K562 (cell line): ENCODE results near the gene DYNC2I2. TPM values are rescaled to one million over a fixed set of nuclear protein-coding genes. Genes with fewer than 3 reads are reported as not detected.

ENCODE experiments used
- ATAC-seq: fragments of 200-7000 bp; cut with Tn5 transposase; 3 replicates; pipeline ENCODE4 v1.9.1; 2020; ENCODE audit warnings: moderate library complexity
- BruUV-seq: library from RNA; stranded (reverse); fragments of 400-500 nt; replicated peaks from 2 replicates; lab custom pipeline; 2021; lab: Mats Ljungman, UMichigan
- CTCF ChIA-PET: fragments of 300-600 bp; formaldehyde crosslinking; extraction: SDS; loops from one replicate; lab custom pipeline; 2021; ENCODE audit warnings: low intra/inter-chr PET ratio; lab: Yijun Ruan, JAX
- POLR2A ChIA-PET: fragments of 300-600, 350-650 bp; sonication (Branson Sonifier 250); formaldehyde crosslinking; extraction: SDS; loops from one replicate; lab custom pipeline; 2021; ENCODE audit warnings: antibody characterized with exemption, inconsistent platforms; lab: Yijun Ruan, JAX
- DNase-seq, 4 experiments: peaks; one replicate each; pipeline versions ENCODE4 v3.0.0 to v3.0.0-alpha.2; 2011 to 2018; ENCODE audit warnings: low spot score in 3 of 4, mixed read lengths in 3 of 4; ENCODE audit errors: extremely low read depth in 1 of 4
- FAIRE-seq: peaks from 2 replicates; lab custom pipeline; 2011; peaks lifted over from hg19 to GRCh38; lab: Jason Lieb, UNC
- H2AFZ ChIP-seq: 2 replicates; pipeline ENCODE4 v1.6.0; 2011; ENCODE audit warnings: low read depth, low read length, control low read depth, inconsistent platforms
- H3K27ac ChIP-seq: fragments of 200-600 bp; 3 replicates; pipeline ENCODE4 v1.8.0; 2011; ENCODE audit warnings: low read depth, mild to moderate bottlenecking, control low read depth, inconsistent platforms, low read length, moderate library complexity, mixed read lengths; ENCODE audit errors: extremely low read depth
- H3K27me3 ChIP-seq, 2 experiments: fragments of 300-600 bp in 1 of 2; 2 replicates in 1 of 2; 3 replicates in 1 of 2; pipeline versions ENCODE4 v1.6.0 to v1.8.0; 2011; ENCODE audit warnings: inconsistent platforms in 2 of 2, low read length in 2 of 2, mild to moderate bottlenecking in 1 of 2, mixed read lengths in 1 of 2, moderate library complexity in 1 of 2; ENCODE audit not compliant: control insufficient read depth in 2 of 2, insufficient read depth in 2 of 2
- H3K36me3 ChIP-seq: fragments of 300-600 bp; 3 replicates; pipeline ENCODE4 v1.8.0; 2011; ENCODE audit warnings: mild to moderate bottlenecking, low read length, inconsistent platforms; ENCODE audit not compliant: control insufficient read depth, insufficient read depth
- H3K4me1 ChIP-seq, 2 experiments: fragments of 200-600 bp in 1 of 2; replicated peaks in 1 of 2; 2 replicates in 1 of 2; 3 replicates in 1 of 2; pipeline versions ENCODE4 v1.5.1 to v1.8.0; 2011; ENCODE audit warnings: inconsistent platforms in 2 of 2, low read length in 2 of 2, mild to moderate bottlenecking in 1 of 2, mixed read lengths in 1 of 2, moderate library complexity in 1 of 2; ENCODE audit not compliant: control insufficient read depth in 2 of 2, insufficient read depth in 2 of 2
- H3K4me2 ChIP-seq: 2 replicates; pipeline ENCODE4 v1.6.1; 2011; ENCODE audit warnings: low read length, control low read depth, inconsistent platforms, mixed read lengths; ENCODE audit not compliant: insufficient read depth
- H3K4me3 ChIP-seq: fragments of 200-600 bp; sonication (generic), shearing (Covaris generic); 2 replicates; pipeline ENCODE4 v1.5.1; 2016; ENCODE audit warnings: control low read depth, inconsistent platforms
- H3K79me2 ChIP-seq: fragments of 200-600 bp; 3 replicates; pipeline ENCODE4 v1.8.0; 2011; ENCODE audit warnings: low read length, inconsistent platforms; ENCODE audit not compliant: control insufficient read depth, insufficient read depth
- H3K9ac ChIP-seq, 2 experiments: 2 replicates each; pipeline versions ENCODE4 v1.6.0 to v1.6.1; 2011; ENCODE audit warnings: low read depth in 2 of 2, low read length in 2 of 2, control low read depth in 1 of 2, inconsistent platforms in 1 of 2, mild to moderate bottlenecking in 1 of 2, mixed read lengths in 1 of 2; ENCODE audit not compliant: insufficient read depth in 1 of 2
- H3K9me1 ChIP-seq: one replicate; pipeline ENCODE4 v1.6.0; 2011; ENCODE audit warnings: inconsistent platforms, mild to moderate bottlenecking, low read length, moderate library complexity; ENCODE audit not compliant: control insufficient read depth, insufficient read depth
- H3K9me3 ChIP-seq: replicated peaks from 2 replicates; pipeline ENCODE4 v1.5.1; 2011; ENCODE audit warnings: low read depth, low read length, inconsistent platforms; ENCODE audit not compliant: control insufficient read depth, insufficient read depth
- H4K20me1 ChIP-seq: replicated peaks from 2 replicates; pipeline ENCODE4 v1.6.1; 2011; ENCODE audit warnings: low read length, inconsistent platforms, mixed read lengths; ENCODE audit not compliant: control insufficient read depth, insufficient read depth
- BHLHE40 ChIP-seq: IDR thresholded peaks from 2 replicates; pipeline ENCODE4 v1.6.1; 2011; ENCODE audit warnings: low read length, improper control_type of control experiment
- CAMTA2 ChIP-seq: fragments of 250-450 bp; sonication (Bioruptor Pico); conservative IDR thresholded peaks from 2 replicates; pipeline ENCODE4 v1.5.1; 2022
- KAT2B ChIP-seq: IDR thresholded peaks from one replicate; pipeline ENCODE4 v1.6.1; 2012; ENCODE audit warnings: low read depth, mild to moderate bottlenecking, control low read depth, inconsistent platforms, low read length, moderate library complexity
- PRMT5 ChIP-seq: sonication (generic); formaldehyde crosslinking; IDR thresholded peaks from 2 replicates; pipeline ENCODE4 v1.5.0; 2020; ENCODE audit warnings: missing genetic modification reagents
- SMARCB1 ChIP-seq: IDR thresholded peaks from 2 replicates; pipeline ENCODE4 v1.6.1; 2011; ENCODE audit warnings: improper control_type of control experiment, low read depth; ENCODE audit not compliant: insufficient read length
- ZNF217 ChIP-seq: sonication (generic); formaldehyde crosslinking; IDR thresholded peaks from 2 replicates; pipeline ENCODE4 v1.8.0; 2022; ENCODE audit warnings: mild to moderate bottlenecking, missing genetic modification reagents
- ZNF263 ChIP-seq: sonication (generic); formaldehyde crosslinking; IDR thresholded peaks from 2 replicates; pipeline ENCODE4 v1.8.0; 2022; ENCODE audit warnings: mild to moderate bottlenecking, missing genetic modification reagents, borderline replicate concordance
- WGBS: fragments of 100-300 bp; shearing (Covaris generic); methylation state at CpG from one replicate; pipeline ENCODE4 v1.1.6; 2016; ENCODE audit warnings: low coverage, mixed read lengths; ENCODE audit not compliant: insufficient coverage; ENCODE audit errors: missing lambda C conversion rate; 5-methylcytosine and 5-hydroxymethylcytosine counted together
- in situ Hi-C: fragments of 300-500 bp; cut with MboI; formaldehyde crosslinking; loops from 4 replicates; pipeline ENCODE4 v1.15.0; 2018; ENCODE audit warnings: inconsistent platforms, mixed read lengths
- intact Hi-C: fragments of 100-400 bp; cut with micrococcal nuclease; formaldehyde crosslinking; loops from 2 replicates; pipeline ENCODE4 v1.14.2; 2022
- polyA plus RNA-seq, 8 experiments: library from polyadenylated mRNA; depleted of rRNA in 4 of 8; stranded (reverse) in 5 of 8; unstranded in 3 of 8; fragments of >200 nt; fragmentation: Nextera tagmentation in 2 of 8; fragmentation: Illumina TruSeq in 1 of 8; extraction: Ambion mirVana in 2 of 8; extraction: Trizol in 1 of 8; gene quantifications; 2 replicates each; pipeline versions ENCODE4 v1.2.1 to v1.2.3, GENCODE V29; 2011 to 2014; ENCODE audit warnings: inconsistent platforms in 1 of 8, missing spikeins in 1 of 8
- total RNA-seq, 7 experiments: library from RNA; depleted of rRNA in 6 of 7; stranded (reverse); fragments of >200 nt in 6 of 7; fragmentation: Illumina TruSeq in 2 of 7; extraction: Trizol in 2 of 7; gene quantifications; 2 replicates each; pipeline versions ENCODE4 v1.2.1 to v1.2.3, GENCODE V29; 2011 to 2021; ENCODE audit warnings: low replicate concordance in 1 of 7
- TF ChIP-seq, protein P1 (sequence below): fragments of 250-450 bp; sonication (Bioruptor Pico); IDR thresholded peaks from 2 replicates; pipeline ENCODE4 v1.5.0; 2020; ENCODE audit warnings: mild to moderate bottlenecking, borderline replicate concordance
- TF ChIP-seq, protein P2 (sequence below): IDR thresholded peaks from 3 replicates; pipeline ENCODE4 v1.6.1; 2011; ENCODE audit warnings: borderline replicate concordance, mild to moderate bottlenecking, moderate library complexity; ENCODE audit not compliant: insufficient read length; ENCODE audit errors: extremely low read depth
- TF ChIP-seq, protein P3 (sequence below), 3 experiments: IDR thresholded peaks in 2 of 3; conservative IDR thresholded peaks in 1 of 3; 2 replicates each; pipeline ENCODE4 v1.5.1; 2011 to 2012; ENCODE audit warnings: low read length in 3 of 3, mild to moderate bottlenecking in 3 of 3, control low read depth in 2 of 3, improper control_type of control experiment in 1 of 3, inconsistent platforms in 1 of 3, low read depth in 1 of 3, mixed read lengths in 1 of 3, moderate library complexity in 1 of 3; ENCODE audit not compliant: insufficient read depth in 2 of 3

DYNC2I2 gene
- total and polyA plus RNA-seq, 9 of the 15 experiments (the other 6 are each of a cell fraction or from before 2014, with no cell fraction given): 1.5 to 249 (median 70.0) TPM

DNA sequence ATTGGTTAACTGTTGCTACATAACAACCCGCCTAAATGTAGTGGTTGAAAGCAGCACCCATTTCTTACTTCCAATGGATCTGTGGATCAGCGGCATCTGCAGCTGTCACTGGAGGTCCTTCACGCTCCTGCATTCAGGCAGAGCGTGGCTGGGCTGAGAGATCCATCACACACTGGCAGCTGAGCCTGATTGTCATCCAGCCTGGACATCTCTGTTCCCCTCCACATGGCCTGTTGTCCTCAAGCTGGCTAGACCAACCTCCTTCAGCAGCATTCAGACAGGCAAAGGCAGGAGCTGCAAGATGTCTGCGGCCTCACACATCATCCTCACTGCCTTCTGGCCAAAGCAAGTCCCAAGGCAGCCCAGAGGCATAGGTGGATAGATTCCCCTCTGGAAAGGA lies 36.9 kb downstream of the DYNC2I2 start:
- H3K9me3 ChIP-seq: no peaks in the 10 kb centered on the region
- H3K27me3 ChIP-seq: no peaks in the 10 kb centered on the region
- H3K9ac ChIP-seq: no peak overlapping the region
- H3K9me1 ChIP-seq: no peaks in the 10 kb centered on the region
- FAIRE-seq: no peak
- POLR2A ChIA-PET: interaction anchor here (0.8 kb wide), 1 partner anchor 1138 kb away, joined by 3 read pairs; no protein-coding TSS in a partner anchor
- no peaks in the 10 kb centered on the region for H3K79me2 ChIP-seq
- ATAC-seq: no peak
- H3K27ac ChIP-seq: no peak overlapping the region
- 0 out of 5 replicates have a peak, but pooled peaks cover 0 to 3% of the 10 kb centered on the region in 2 experiments for H3K4me1 ChIP-seq
- H3K4me2 ChIP-seq: no peak overlapping the region
- CTCF ChIA-PET: no interaction called here
- no TSS peak for BruUV-seq
- in situ Hi-C loops: no loop called here
- H3K4me3 ChIP-seq: no peak overlapping the region
- DNase-seq: no peak
- H3K36me3 ChIP-seq: no peaks in the 10 kb centered on the region
- H4K20me1 ChIP-seq: no peaks in the 10 kb centered on the region
- no peak overlapping the region for H2AFZ ChIP-seq
- 33% methylated on average over 5 of the region's 5 CpGs for WGBS
- intact Hi-C loops: loop anchor here (10.0 kb wide), 2 partner anchors 115 to 205 kb away; partner anchors contain the start of gene GLE1
- TF ChIP-seq BHLHE40 (no peak), ZNF263 (no peak), CAMTA2 (CRISPR knock-in tag) (no peak), SMARCB1 (no peak), KAT2B (no peak), PRMT5 (CRISPR knock-in tag) (no peak), ZNF217 (CRISPR knock-in tag) (no peak)
- TF ChIP-seq, protein P1, sequence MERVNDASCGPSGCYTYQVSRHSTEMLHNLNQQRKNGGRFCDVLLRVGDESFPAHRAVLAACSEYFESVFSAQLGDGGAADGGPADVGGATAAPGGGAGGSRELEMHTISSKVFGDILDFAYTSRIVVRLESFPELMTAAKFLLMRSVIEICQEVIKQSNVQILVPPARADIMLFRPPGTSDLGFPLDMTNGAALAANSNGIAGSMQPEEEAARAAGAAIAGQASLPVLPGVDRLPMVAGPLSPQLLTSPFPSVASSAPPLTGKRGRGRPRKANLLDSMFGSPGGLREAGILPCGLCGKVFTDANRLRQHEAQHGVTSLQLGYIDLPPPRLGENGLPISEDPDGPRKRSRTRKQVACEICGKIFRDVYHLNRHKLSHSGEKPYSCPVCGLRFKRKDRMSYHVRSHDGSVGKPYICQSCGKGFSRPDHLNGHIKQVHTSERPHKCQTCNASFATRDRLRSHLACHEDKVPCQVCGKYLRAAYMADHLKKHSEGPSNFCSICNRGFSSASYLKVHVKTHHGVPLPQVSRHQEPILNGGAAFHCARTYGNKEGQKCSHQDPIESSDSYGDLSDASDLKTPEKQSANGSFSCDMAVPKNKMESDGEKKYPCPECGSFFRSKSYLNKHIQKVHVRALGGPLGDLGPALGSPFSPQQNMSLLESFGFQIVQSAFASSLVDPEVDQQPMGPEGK (CRISPR knock-in tag): no peak
- TF ChIP-seq, protein P2, sequence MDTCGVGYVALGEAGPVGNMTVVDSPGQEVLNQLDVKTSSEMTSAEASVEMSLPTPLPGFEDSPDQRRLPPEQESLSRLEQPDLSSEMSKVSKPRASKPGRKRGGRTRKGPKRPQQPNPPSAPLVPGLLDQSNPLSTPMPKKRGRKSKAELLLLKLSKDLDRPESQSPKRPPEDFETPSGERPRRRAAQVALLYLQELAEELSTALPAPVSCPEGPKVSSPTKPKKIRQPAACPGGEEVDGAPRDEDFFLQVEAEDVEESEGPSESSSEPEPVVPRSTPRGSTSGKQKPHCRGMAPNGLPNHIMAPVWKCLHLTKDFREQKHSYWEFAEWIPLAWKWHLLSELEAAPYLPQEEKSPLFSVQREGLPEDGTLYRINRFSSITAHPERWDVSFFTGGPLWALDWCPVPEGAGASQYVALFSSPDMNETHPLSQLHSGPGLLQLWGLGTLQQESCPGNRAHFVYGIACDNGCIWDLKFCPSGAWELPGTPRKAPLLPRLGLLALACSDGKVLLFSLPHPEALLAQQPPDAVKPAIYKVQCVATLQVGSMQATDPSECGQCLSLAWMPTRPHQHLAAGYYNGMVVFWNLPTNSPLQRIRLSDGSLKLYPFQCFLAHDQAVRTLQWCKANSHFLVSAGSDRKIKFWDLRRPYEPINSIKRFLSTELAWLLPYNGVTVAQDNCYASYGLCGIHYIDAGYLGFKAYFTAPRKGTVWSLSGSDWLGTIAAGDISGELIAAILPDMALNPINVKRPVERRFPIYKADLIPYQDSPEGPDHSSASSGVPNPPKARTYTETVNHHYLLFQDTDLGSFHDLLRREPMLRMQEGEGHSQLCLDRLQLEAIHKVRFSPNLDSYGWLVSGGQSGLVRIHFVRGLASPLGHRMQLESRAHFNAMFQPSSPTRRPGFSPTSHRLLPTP: no peak
- TF ChIP-seq, protein P3, sequence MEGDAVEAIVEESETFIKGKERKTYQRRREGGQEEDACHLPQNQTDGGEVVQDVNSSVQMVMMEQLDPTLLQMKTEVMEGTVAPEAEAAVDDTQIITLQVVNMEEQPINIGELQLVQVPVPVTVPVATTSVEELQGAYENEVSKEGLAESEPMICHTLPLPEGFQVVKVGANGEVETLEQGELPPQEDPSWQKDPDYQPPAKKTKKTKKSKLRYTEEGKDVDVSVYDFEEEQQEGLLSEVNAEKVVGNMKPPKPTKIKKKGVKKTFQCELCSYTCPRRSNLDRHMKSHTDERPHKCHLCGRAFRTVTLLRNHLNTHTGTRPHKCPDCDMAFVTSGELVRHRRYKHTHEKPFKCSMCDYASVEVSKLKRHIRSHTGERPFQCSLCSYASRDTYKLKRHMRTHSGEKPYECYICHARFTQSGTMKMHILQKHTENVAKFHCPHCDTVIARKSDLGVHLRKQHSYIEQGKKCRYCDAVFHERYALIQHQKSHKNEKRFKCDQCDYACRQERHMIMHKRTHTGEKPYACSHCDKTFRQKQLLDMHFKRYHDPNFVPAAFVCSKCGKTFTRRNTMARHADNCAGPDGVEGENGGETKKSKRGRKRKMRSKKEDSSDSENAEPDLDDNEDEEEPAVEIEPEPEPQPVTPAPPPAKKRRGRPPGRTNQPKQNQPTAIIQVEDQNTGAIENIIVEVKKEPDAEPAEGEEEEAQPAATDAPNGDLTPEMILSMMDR (IDR thresholded peaks at IDR 0.05 in 2 of 3, conservative IDR thresholded peaks at IDR 0.05 in 1 of 3; ENCODE audit: insufficient read depth in 2 of 3, low read depth in 1 of 3, low read length in 3 of 3): no peak
